Activated T-cell treated with anti-CD3 and anti-CD28 coated beads, Interleukin-2, amount 50 U/mL, for 4 hours (primary cell): ENCODE data around the gene SPATA13. TPM values are rescaled to one million over a fixed set of nuclear protein-coding genes. Genes with fewer than 3 reads are reported as not detected.
A peak's percentile ranks its signal among the peaks of the same experiment; 100 is the strongest.
"Not testable (repeated sequence)": the region's sequence is repeated elsewhere in the genome, so short reads cannot be mapped to it uniquely, and the experiment has no call there.

Source experiments
- ATAC-seq, 2 donors: fragments of 200-7000 bp; cut with Tn5 transposase; one replicate each; pipeline ENCODE4 v1.10.0; 2021
- DNase-seq: peaks from one replicate; pipeline ENCODE4 v3.0.0-alpha.2; 2020
- H3K27me3 Mint-ChIP-seq: one replicate; pipeline ENCODE4 v1.8.0; 2021; ENCODE audit warnings: low read depth, mixed read lengths
- H3K36me3 Mint-ChIP-seq: one replicate; pipeline ENCODE4 v1.8.0; 2022; ENCODE audit warnings: mixed read lengths; ENCODE audit not compliant: insufficient read depth
- H3K4me1 Mint-ChIP-seq: one replicate; pipeline ENCODE4 v1.8.0; 2021; ENCODE audit warnings: low read depth, mixed read lengths
- H3K4me3 Mint-ChIP-seq: one replicate; pipeline ENCODE4 v1.8.0; 2021; ENCODE audit warnings: mild to moderate bottlenecking, moderate library complexity, mixed read lengths
- H3K9me3 Mint-ChIP-seq: one replicate; pipeline ENCODE4 v1.8.0; 2021; ENCODE audit warnings: mixed read lengths
- total RNA-seq, 3 donors: library from RNA; stranded (reverse); gene quantifications; one replicate each; pipeline ENCODE4 v1.2.1, GENCODE V29; 2021

The SPATA13 gene
- total RNA-seq = 10 to 100 TPM; 50.3 to 54.0 (median 52.8) TPM

DNA sequence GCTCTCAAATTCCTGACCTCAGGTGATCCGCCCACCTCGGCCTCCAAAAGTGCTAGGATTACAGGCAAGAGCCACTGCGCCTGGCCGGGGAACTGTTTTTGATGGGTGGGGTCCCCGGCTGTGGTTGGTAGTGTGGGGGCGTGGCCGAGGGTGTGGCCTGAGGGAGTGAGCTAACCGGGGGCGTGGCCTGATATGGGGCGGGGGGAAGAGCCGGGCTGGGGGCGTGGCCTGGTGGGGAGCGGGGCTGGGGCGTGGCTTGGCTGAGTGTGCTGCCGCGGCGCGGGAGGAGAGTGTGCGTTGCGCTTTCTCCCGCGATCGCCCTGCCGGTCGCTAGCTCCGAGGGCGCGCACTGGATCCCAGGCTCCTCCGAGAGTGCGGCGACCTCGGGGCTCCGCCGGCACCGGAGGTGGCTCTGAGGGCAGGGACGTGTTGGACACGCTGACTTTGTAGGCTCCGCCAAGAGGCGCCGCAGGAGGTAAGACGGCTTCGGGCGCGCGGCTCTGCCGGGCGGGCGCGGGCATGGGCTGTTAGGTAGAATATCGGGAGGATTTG is at the start of gene SPATA13:
TSS of gene SPATA13 (plus strand) at position 263 of the 552 bp plus-strand sequence. CDS start 62,210 bp downstream, outside the sequence.
- H3K27me3 Mint-ChIP-seq = peaks cover 6% of the 10 kb centered on the region
- H3K4me1 Mint-ChIP-seq = peaks cover 12% of the 10 kb centered on the region
- H3K4me3 Mint-ChIP-seq = peak within 1 kb of the TSS; percentile 87
- DNase-seq = peak; percentile 96
- H3K9me3 Mint-ChIP-seq = no peaks in the 10 kb centered on the region
- peak; percentile 94 to 95 for ATAC-seq
- no peaks in the 10 kb centered on the region for H3K36me3 Mint-ChIP-seq

DNA sequence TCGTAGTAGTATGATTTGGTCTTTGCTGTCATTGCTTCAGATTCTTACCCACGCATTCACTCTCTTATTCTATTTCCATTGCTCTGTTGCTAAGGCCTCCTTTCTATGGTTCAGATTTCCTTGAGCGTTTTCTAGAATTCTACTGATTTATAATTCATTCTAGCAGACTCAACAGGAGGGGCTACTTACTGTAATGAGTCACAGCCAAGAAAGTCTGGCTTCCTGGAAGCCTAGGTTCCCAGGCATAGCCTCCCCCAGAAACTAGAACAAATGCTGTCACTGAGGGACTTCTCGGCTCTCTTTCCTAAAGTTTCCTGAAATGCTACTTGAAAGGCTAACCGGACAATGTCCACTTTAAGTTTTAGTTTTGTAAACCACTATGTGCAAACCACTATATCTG is 47.7 kb upstream of the SPATA13 start:
- no peaks in the 10 kb centered on the region for H3K4me1 Mint-ChIP-seq
- no peak for ATAC-seq
- no peak overlapping the region for H3K4me3 Mint-ChIP-seq
- H3K36me3 Mint-ChIP-seq = no peaks in the 10 kb centered on the region
- peaks cover 4% of the 10 kb centered on the region for H3K27me3 Mint-ChIP-seq
- H3K9me3 Mint-ChIP-seq = no peaks in the 10 kb centered on the region
- DNase-seq = no peak

DNA sequence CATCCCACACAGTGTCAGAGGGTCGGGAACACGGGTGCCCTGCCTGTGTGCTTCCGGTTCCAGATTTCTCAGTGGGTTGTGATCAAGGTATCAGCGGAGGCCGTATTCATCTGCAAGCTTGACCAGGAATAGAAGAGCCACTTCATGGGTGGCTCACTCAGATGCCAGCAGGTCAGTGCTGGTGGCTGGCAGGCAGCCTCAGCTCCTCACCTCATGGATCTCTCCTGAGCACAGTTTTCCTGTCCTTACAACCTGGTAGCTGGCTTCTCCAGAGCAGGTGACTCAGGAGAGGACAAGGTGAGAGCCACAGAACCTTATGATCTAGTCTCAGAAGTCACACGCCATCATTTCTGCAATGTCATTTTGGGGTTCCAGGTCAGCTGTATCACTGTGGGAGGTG is 44.8 kb upstream of the SPATA13 start:
- Mint-ChIP-seq H3K27me3 (peaks cover 3% of the 10 kb centered on the region), H3K9me3 (no peaks in the 10 kb centered on the region), H3K36me3 (no peaks in the 10 kb centered on the region), H3K4me3 (no peak overlapping the region), H3K4me1 (no peaks in the 10 kb centered on the region)
- no peak for ATAC-seq
- DNase-seq = no peak

DNA sequence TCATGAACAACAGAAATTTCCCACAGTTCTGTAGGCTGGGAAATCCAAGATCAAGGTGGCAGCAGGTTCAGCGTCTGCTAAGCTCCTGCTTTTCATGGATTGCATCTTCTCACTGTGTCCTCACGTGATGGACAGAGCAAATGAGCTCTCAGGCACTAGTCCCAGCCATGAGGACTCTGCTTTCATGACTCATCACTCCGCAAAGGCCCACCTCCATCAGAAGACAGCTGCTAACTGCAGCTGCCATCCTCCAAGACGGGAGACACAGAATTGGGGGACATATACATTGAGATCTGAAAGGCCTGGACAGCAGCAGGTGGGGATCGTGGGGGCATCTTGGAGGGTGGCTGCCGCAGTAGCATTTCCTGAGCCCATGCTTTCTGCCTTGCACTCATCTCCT is 44.4 kb upstream of the SPATA13 start:
- Mint-ChIP-seq H3K27me3 (peaks cover 8% of the 10 kb centered on the region), H3K4me1 (peaks cover 2% of the 10 kb centered on the region), H3K9me3 (no peaks in the 10 kb centered on the region), H3K4me3 (no peak overlapping the region), H3K36me3 (no peaks in the 10 kb centered on the region)
- ATAC-seq (no peak), DNase-seq (no peak)

DNA sequence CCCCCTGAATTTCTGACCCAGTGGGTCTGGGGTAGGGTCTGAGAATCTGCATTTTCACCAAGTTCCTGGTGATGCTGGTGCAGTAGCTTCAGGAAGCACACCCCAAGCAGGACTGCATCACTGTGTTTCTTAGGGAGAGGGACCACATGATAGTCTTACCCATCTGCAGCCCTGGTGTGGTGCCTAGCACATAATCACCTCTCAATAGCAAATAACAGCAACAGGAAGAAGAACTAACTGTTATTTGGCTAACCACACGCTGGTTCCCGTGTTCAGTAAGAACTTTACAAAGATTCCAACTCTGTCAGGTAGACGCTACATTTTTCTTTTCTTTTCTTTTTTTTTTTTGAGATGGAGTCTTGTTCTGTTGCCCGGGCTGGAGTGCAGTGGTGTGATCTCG is 41.9 kb upstream of the SPATA13 start:
- Mint-ChIP-seq H3K36me3 (no peaks in the 10 kb centered on the region), H3K4me3 (no peak overlapping the region), H3K27me3 (peaks cover 18% of the 10 kb centered on the region), H3K9me3 (no peaks in the 10 kb centered on the region), H3K4me1 (peaks cover 17% of the 10 kb centered on the region)
- DNase-seq (no peak), ATAC-seq (no peak)

DNA sequence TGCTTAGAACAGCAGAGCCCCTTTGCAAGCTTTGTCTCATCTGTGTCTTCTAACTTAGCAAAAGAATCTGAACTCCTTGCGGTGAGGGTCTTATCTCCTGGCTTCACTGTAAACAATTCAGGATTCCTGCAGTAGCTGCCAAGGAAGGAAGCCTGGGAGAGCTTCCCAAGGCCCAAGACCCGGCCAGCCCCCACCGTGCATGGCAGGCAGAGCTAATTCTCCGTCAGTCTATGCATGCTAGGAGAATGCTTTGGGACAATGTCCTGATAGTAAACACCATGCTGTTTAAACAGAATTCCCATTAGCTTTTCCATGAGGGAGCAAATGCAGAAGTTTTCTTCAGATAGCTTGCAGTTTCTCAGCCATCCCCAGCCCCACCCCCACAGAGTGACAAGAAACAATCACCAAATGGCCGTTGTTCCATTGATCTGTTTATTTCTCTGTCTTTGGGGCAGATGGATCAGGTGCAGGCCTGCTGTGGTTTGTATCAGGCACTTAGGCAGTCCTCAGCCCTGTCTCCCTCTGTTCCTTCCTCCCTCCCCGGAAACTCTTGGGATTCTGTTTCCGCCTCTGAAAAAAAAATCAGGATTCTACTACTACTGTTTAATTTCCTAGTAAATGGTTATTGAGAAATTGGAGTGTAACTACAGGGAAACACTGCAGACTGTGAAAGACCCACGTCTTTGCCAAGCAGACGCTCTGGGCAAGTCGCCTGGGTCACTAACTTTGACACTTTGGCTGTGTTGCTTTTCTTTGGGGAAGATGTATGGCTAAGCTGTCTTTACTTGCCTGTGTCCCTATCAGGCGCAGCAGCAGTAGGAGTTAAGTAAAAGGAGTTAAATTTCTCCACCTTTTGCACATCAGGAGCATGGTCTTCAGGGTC is 40.7 kb upstream of the SPATA13 start:
- Mint-ChIP-seq H3K9me3 (no peaks in the 10 kb centered on the region), H3K27me3 (peaks cover 22% of the 10 kb centered on the region)
- ATAC-seq = no peak

DNA sequence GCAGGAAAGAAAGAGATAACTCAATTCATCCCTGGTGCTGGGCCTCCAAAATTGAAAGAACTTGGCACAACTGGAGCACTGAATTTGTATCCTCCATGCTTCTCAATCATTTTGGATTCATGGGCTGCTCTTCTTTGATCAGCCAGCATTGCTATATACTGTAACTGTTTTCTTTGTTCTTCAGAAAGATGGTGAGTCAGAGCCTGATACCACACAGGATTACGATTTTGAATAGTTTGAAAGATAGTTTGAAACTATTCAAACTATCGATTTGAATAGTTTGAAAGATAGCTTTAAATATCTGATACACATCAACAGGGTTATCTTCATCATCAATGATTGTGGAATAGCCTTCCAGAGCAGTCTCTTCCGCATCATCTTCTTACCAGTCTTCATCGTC is 38.5 kb upstream of the SPATA13 start:
- not testable (repeated sequence) for H3K4me3 Mint-ChIP-seq, H3K9me3 Mint-ChIP-seq, H3K36me3 Mint-ChIP-seq, DNase-seq
- Mint-ChIP-seq H3K4me1 (peaks cover 17% of the 10 kb centered on the region), H3K27me3 (peaks cover 35% of the 10 kb centered on the region)
- peak; percentile 83 to 86 for ATAC-seq

More for the DNA sequence above, 40.7 kb upstream of the SPATA13 start:
- Mint-ChIP-seq H3K36me3 (no peaks in the 10 kb centered on the region), H3K4me3 (no peak overlapping the region), H3K4me1 (peaks cover 17% of the 10 kb centered on the region)
- DNase-seq = no peak

DNA sequence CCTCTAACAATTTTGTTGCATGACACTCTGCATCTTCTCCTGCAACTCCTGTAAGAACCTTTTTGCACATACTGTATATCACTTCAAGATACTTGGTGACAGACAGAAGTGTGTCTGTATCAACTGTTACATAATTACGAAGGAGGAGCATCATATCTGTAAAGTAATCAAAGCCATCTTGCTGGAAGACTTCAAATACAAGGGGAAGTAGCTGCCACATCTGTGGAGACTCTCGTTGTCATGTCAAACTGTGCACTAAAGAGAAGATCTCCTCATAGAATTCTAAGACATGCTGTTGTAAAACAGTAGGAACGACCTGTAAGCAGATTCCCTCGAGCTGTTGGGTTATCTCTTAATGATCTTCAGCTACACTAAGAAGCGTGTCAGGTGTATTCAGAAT is 38.0 kb upstream of the SPATA13 start:
- ATAC-seq = no peak
- no peak for DNase-seq
- peaks cover 36% of the 10 kb centered on the region for H3K27me3 Mint-ChIP-seq
- no peaks in the 10 kb centered on the region for H3K36me3 Mint-ChIP-seq
- H3K4me1 Mint-ChIP-seq = peaks cover 17% of the 10 kb centered on the region
- no peaks in the 10 kb centered on the region for H3K9me3 Mint-ChIP-seq
- no peak overlapping the region for H3K4me3 Mint-ChIP-seq

DNA sequence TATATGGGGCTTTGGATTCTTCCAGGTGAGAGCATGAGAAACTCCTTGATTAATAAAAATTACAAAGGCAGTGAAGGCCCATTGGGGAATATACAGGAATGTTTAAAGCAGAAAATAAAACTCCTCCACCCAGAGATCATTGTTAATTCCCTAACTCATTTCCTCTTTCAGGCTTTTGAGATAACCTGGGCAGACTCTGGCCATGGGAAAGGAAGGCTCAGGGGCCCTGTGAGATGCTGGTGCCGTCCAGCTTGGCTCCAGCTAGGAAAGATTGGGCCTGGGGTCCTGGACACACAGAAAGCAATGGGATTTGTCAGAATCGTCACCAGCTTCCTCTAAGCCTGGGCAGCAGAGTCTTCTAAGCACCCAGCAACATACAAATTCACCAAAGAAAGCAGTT is 36.8 kb upstream of the SPATA13 start:
- Mint-ChIP-seq H3K4me1 (peaks cover 17% of the 10 kb centered on the region), H3K4me3 (no peak overlapping the region), H3K9me3 (no peaks in the 10 kb centered on the region), H3K36me3 (no peaks in the 10 kb centered on the region), H3K27me3 (peaks cover 38% of the 10 kb centered on the region)
- ATAC-seq (no peak), DNase-seq (no peak)

DNA sequence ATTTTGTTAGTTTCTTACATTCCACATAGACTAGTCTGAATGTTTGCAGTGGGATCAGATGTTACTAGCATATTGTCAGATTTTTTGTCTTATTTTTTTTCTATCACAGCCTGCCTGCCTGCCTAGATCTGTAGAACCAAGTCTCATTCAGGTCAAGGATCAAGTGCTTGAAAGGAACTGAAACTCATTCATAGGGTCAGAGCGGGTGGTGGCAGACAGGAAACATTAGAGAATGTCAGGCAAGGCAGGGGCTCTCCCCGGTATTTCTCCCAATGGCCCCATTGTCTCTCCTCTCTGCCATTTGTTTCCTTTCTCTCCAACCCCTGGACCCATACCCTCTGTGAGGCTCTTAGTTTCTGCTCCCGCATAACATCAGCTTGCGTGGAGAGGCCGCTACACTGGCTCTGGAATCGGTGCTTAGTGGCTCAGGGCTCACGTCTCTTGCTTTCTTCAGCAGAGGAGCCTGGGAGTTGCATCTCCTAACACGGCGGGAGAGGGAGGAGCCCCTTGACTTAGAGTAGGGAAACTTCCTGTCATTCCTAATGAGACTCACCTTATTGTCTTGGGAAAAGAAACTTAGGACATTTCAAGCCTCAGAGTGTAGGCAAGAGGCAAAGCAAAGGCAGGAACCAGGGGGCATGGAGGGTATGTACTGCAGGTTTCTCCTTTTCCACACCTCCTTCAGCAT is 35.6 kb upstream of the SPATA13 start:
- H3K4me1 Mint-ChIP-seq = peaks cover 17% of the 10 kb centered on the region
- peaks cover 38% of the 10 kb centered on the region for H3K27me3 Mint-ChIP-seq
- ATAC-seq = no peak
- no peaks in the 10 kb centered on the region for H3K36me3 Mint-ChIP-seq
- H3K4me3 Mint-ChIP-seq = no peak overlapping the region
- H3K9me3 Mint-ChIP-seq = no peaks in the 10 kb centered on the region
- no peak for DNase-seq

DNA sequence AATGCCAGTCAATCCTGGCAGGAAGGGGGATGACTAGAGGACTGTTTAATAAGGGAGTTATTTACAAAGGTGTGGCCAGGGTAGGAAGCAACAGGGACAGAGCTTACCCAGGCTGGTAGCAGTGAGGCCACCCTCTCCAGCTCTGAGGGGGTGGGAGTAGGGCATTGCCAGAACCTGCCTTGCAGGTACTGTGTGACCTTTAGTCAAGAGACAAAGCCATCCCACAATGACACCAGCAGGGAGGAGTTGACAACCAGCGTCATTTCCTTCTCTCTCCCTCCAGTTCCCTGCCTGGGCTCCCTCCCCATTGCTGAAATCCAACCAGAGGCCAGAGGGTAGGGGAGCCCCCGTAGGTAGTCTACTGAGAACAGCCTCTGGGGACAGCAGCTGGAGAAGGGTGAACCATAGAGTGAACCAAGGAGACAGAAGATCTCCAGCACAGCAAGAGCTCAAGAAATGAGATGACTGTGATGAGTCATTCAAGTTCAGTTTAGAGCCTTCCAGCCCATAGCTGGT is 33.3 kb upstream of the SPATA13 start:
- H3K4me1 Mint-ChIP-seq = peaks cover 9% of the 10 kb centered on the region
- H3K27me3 Mint-ChIP-seq = peaks cover 29% of the 10 kb centered on the region
- peaks cover 11% of the 10 kb centered on the region for H3K9me3 Mint-ChIP-seq
- H3K36me3 Mint-ChIP-seq = no peaks in the 10 kb centered on the region
- DNase-seq = no peak
- H3K4me3 Mint-ChIP-seq = no peak overlapping the region
- ATAC-seq = peak; percentile 57 to 70

DNA sequence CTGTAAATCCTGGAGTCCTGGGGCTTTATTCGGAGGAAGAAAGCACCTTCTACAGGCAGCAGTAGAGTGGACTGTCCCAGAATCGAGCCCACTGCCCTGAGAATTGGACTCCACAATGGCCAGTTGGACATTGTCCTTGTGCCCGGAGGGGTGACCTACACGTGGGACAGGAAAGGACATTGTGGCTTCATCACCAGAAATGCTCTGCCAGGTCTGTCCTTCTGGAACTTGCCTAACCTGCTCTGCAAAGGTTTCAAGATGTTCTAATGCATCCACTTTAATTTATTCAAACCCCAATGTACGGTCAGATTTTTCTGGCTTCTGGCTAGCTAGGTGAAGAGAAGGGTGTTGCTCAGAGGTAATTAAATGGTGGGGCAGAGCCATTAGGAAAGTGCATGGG is 32.4 kb upstream of the SPATA13 start:
- Mint-ChIP-seq H3K4me3 (no peak overlapping the region), H3K27me3 (peaks cover 25% of the 10 kb centered on the region), H3K4me1 (no peaks in the 10 kb centered on the region), H3K9me3 (peaks cover 11% of the 10 kb centered on the region), H3K36me3 (no peaks in the 10 kb centered on the region)
- ATAC-seq (no peak), DNase-seq (no peak)

DNA sequence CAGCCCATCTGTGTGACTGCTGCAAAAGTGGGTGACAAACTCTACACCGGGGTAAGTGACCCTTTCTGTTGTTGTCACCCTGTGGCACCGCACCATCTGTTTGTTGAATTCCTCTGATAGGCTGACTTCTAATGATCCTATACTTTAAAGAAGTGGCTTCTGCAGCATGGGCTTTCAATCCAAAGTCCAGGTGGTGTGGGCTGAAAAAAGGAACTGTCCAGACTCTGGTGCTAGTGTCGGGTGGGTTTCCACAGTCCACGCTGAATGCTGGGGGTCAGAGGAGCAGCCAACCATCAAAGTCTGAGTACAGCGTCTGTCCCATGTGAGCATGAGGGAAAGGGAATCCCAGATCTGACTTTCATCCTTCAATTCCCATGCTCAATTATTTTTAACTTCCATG is 31.6 kb upstream of the SPATA13 start:
- no peaks in the 10 kb centered on the region for H3K36me3 Mint-ChIP-seq
- ATAC-seq (no peak), DNase-seq (no peak)
- peaks cover 11% of the 10 kb centered on the region for H3K9me3 Mint-ChIP-seq
- no peaks in the 10 kb centered on the region for H3K4me1 Mint-ChIP-seq
- H3K4me3 Mint-ChIP-seq = no peak overlapping the region
- peaks cover 23% of the 10 kb centered on the region for H3K27me3 Mint-ChIP-seq

DNA sequence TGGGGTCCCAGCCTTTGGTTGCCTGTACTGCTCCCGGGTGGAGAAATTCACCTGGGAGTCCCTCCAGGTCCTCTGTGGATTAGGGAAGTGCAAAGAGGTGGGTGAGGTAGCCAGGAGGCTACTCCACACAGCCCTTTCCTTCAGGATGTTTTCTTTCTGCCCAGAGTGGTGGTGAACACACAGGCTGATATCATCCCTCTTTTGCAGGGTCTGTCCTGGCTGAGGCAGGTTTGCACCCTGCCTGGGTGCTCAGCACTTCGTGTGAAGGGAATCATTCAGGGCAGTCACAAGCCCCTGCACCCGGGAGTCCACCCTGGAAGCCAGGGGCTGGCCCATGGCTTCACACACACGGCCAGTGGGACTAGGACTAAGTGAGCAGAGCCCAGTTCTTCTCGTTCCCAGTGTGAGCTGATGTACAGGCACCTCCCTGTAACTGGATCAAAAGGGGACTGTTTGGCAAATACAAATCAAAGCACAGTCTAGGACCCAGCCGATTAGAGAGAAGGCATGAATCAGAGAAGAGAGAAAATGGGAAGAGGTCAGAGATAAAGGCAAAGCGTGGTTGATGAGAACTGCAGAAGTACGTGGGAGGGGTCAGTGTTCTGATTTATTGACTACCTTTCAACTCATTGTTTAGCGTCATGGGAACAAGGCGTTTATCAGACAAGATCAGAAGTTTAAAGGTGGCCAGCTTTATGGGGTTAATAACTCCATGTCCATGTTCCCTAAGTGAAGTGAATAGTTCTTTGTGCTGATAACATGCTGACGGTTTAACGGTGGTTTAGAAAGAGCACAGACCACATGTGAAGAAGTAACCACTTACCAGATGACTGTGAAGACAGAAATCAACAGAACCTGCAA is 30.4 kb upstream of the SPATA13 start:
- H3K4me3 Mint-ChIP-seq = no peak overlapping the region
- no peak for ATAC-seq
- H3K27me3 Mint-ChIP-seq = peaks cover 18% of the 10 kb centered on the region

More for the DNA sequence above, 30.4 kb upstream of the SPATA13 start:
- H3K9me3 Mint-ChIP-seq = peaks cover 11% of the 10 kb centered on the region
- DNase-seq = no peak
- no peaks in the 10 kb centered on the region for H3K4me1 Mint-ChIP-seq
- H3K36me3 Mint-ChIP-seq = no peaks in the 10 kb centered on the region
